ENCODE data around the gene CPN1.

The CPN1 gene

GRCh38 chr10:100075426-100076220, 6.0 kb downstream of the CPN1 start:
- no peak for FAIRE-seq

GRCh38 chr10:100072514-100072913, 9.2 kb downstream of the CPN1 start:
- FAIRE-seq: no peak

GRCh38 chr10:100071529-100071928, 10.1 kb downstream of the CPN1 start:
- no peak for FAIRE-seq

- FAIRE-seq: no peak
Measured at GRCh38 chr10:100067466-100067865, 14.2 kb downstream of the CPN1 start.

GRCh38 chr10:100065084-100065660, 16.5 kb downstream of the CPN1 start:
- FAIRE-seq: no peak

GRCh38 chr10:100061401-100061800, 20.3 kb downstream of the CPN1 start:
- no peak for FAIRE-seq

GRCh38 chr10:100057948-100058347, 23.7 kb downstream of the CPN1 start:
- no peak for FAIRE-seq

GRCh38 chr10:100053686-100054460, 27.8 kb downstream of the CPN1 start:
- no peak for FAIRE-seq

- no peak for FAIRE-seq
Measured at GRCh38 chr10:100046021-100046486, 35.6 kb downstream of the CPN1 start.

GRCh38 chr10:100045592-100045991, 36.1 kb downstream of the CPN1 start:
- FAIRE-seq: no peak

- FAIRE-seq: no peak
Measured at GRCh38 chr10:100043796-100044195, 37.9 kb downstream of the CPN1 start.

- FAIRE-seq: no peak
Measured at GRCh38 chr10:100043344-100043743, 38.3 kb downstream of the CPN1 start.

- FAIRE-seq: no peak
Measured at GRCh38 chr10:100041306-100042002, 40.2 kb downstream of the CPN1 start.

GRCh38 chr10:100038561-100039071, 43.1 kb downstream of the CPN1 start:
- no peak for FAIRE-seq

GRCh38 chr10:100037758-100038315, 43.8 kb downstream of the CPN1 start:
- FAIRE-seq: no peak

- FAIRE-seq: no peak
Measured at GRCh38 chr10:100036850-100037249, 44.8 kb downstream of the CPN1 start.

GRCh38 chr10:100033766-100034418, 47.8 kb downstream of the CPN1 start:
- no peak for FAIRE-seq

- no peak for FAIRE-seq
Measured at GRCh38 chr10:100027416-100027815, 54.3 kb downstream of the CPN1 start.

- FAIRE-seq: no peak
Measured at GRCh38 chr10:100025576-100025975, 56.1 kb downstream of the CPN1 start.

GRCh38 chr10:100024748-100025147, 56.9 kb downstream of the CPN1 start:
- no peak for FAIRE-seq

- no peak for FAIRE-seq
Measured at GRCh38 chr10:100022403-100022802, 59.3 kb downstream of the CPN1 start.

GRCh38 chr10:100021322-100021721, 60.3 kb downstream of the CPN1 start:
- FAIRE-seq: no peak

Measured in endometrium (tissue), 2 donors.